Activated T-cell treated with anti-CD3 and anti-CD28 coated beads, Interleukin-2, amount 50 U/mL, for 72 hours (primary cell): Measurements from ENCODE around the gene HTATSF1. TPM values are rescaled to one million over a fixed set of nuclear protein-coding genes. Genes with fewer than 3 reads are reported as not detected.

Experiments
- ATAC-seq, 2 donors: fragments of 150-1000 bp; cut with Tn5 transposase; replicated peaks in 1 of 2; 2 replicates each; pipeline ENCODE4 v1.10.0; 2021; ENCODE audit warnings: moderate library complexity in 2 of 2, mild to moderate bottlenecking in 1 of 2
- DNase-seq, 2 donors: peaks; one replicate each; pipeline ENCODE4 v3.0.0; 2021 to 2022; ENCODE audit warnings: mixed read lengths in 1 of 2
- H3K27ac Mint-ChIP-seq: one replicate; pipeline ENCODE4 v1.8.0; 2022; ENCODE audit warnings: mild to moderate bottlenecking, moderate library complexity, mixed read lengths
- H3K27me3 Mint-ChIP-seq: one replicate; pipeline ENCODE4 v1.8.0; 2022; ENCODE audit warnings: low read depth, mixed read lengths
- H3K36me3 Mint-ChIP-seq, 2 donors: one replicate each; pipeline ENCODE4 v1.8.0; 2022; ENCODE audit warnings: mixed read lengths in 2 of 2, mild to moderate bottlenecking in 1 of 2; ENCODE audit not compliant: insufficient read depth in 2 of 2
- H3K4me1 Mint-ChIP-seq: one replicate; pipeline ENCODE4 v1.8.0; 2022; ENCODE audit warnings: low read depth, mixed read lengths
- H3K4me3 Mint-ChIP-seq, 2 donors: one replicate each; pipeline ENCODE4 v1.8.0; 2022; ENCODE audit warnings: mild to moderate bottlenecking in 2 of 2, mixed read lengths in 2 of 2, moderate library complexity in 2 of 2
- H3K9me3 Mint-ChIP-seq, 2 donors: one replicate each; pipeline ENCODE4 v1.8.0; 2022; ENCODE audit warnings: mixed read lengths in 2 of 2
- total RNA-seq, 2 donors: library from RNA; stranded (reverse); gene quantifications; one replicate each; pipeline ENCODE4 v1.2.3, GENCODE V29; 2022

Gene HTATSF1
- total RNA-seq, 2 donors from 2014 or later, result 37.2 to 39.2 TPM

DNA sequence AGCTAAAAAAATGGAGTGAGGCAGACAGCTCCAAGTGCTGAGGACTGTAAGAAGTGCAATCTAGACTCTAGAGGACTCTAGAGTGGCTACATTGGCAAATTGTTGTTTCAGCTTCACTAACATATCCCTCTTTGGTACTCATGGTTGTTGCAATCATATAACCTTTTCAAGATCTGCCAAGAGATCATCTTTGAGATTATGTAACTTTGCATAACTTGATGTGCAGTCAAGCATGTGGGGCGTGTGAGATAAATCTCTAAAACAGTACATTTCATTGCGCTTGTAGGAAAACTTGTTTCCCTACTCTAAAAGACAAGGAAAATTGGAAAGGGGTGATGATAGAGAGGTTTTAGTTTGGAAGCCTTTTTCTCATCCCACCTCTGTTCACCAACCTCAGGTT lies 20.9 kb upstream of the HTATSF1 start:
- H3K36me3 Mint-ChIP-seq, result no peaks in the 10 kb centered on the region
- no peak for ATAC-seq
- peaks cover 0 to 2% of the 10 kb centered on the region in 2 donors for H3K9me3 Mint-ChIP-seq
- DNase-seq, result no peak
- no peaks in the 10 kb centered on the region for H3K4me1 Mint-ChIP-seq
- H3K4me3 Mint-ChIP-seq, result no peak overlapping the region
- no peak overlapping the region for H3K27ac Mint-ChIP-seq
- peaks cover 23% of the 10 kb centered on the region for H3K27me3 Mint-ChIP-seq

DNA sequence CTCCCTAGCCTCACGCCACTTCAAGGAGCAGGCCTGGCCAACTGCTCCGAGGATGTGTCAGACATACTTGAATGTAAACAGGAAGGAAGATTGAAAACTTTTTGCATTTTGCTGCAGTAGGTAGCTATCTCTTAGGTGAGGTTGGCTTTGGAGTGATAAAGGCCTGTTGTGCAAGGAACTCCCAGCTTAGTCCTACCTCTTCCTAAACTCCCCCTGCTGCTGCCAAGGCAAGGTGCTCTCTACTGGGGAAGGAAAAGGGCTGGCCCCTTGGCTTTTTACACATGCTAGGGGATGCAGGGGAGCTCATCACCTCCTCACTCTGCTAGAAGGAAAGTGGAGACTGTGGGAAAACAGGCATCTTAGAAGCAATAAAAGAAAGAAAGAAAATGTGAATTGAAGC lies 20.4 kb upstream of the HTATSF1 start:
- ATAC-seq, result no peak
- peaks cover 21% of the 10 kb centered on the region for H3K27me3 Mint-ChIP-seq
- no peaks in the 10 kb centered on the region for H3K4me1 Mint-ChIP-seq
- H3K9me3 Mint-ChIP-seq, result peaks cover 0 to 2% of the 10 kb centered on the region in 2 donors
- H3K36me3 Mint-ChIP-seq, result no peaks in the 10 kb centered on the region
- no peak overlapping the region for H3K4me3 Mint-ChIP-seq
- no peak for DNase-seq
- no peak overlapping the region for H3K27ac Mint-ChIP-seq

DNA sequence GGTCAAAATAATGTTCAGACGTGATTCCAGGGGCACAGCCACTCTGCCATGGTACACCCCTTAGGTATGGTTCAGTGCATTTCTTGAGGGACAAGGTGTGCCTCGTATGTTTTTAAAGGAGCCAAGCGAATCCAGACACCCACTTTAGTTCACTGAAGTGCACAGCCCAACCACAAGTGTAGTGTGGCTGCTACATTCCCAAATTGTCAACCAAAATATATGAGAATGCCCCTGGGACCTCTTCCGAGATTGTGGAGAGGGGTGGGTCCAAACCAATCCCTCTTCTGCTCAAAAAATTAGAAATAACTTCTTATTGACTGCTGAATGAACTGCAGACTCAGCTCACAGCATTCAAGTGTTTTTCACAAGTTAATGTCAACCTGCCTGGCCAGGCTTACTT lies 17.0 kb upstream of the HTATSF1 start:
- Mint-ChIP-seq H3K4me3 (no peak overlapping the region), H3K27ac (no peak overlapping the region), H3K4me1 (no peaks in the 10 kb centered on the region), H3K9me3 (no peaks in the 10 kb centered on the region), H3K27me3 (peaks cover 34% of the 10 kb centered on the region), H3K36me3 (no peaks in the 10 kb centered on the region)
- ATAC-seq (no peak), DNase-seq (no peak)

DNA sequence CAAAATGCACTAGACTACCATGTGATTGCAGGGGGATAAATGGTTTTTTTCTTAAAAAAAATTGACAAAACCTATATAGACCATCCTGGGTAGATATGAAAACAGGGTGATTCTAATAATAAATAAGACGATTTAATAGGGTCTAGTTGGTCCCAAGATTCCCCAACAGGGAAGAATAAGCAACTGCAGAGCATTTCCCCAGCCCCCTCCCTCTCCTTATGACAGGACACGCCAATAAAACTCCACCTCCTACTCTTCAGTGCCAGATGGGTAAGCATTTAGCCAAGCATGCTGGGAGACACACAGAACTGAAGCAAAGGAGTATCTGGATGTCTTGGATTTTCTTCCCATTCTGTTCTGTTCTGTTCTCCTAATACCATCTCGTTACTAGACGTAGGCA lies 9.7 kb upstream of the HTATSF1 start, which contains the start of gene BRS3:
Gene BRS3, plus strand, starts transcription at position 301 of the 400 bp plus-strand sequence. CDS start 168 bp downstream, outside the sequence.
- no peak for ATAC-seq
- Mint-ChIP-seq H3K4me1 (no peaks in the 10 kb centered on the region), H3K9me3 (no peaks in the 10 kb centered on the region), H3K27me3 (peaks cover 81% of the 10 kb centered on the region), H3K36me3 (no peaks in the 10 kb centered on the region), H3K27ac (no peak within 1 kb of the TSS), H3K4me3 (no peak within 1 kb of the TSS)
- DNase-seq, result no peak

DNA sequence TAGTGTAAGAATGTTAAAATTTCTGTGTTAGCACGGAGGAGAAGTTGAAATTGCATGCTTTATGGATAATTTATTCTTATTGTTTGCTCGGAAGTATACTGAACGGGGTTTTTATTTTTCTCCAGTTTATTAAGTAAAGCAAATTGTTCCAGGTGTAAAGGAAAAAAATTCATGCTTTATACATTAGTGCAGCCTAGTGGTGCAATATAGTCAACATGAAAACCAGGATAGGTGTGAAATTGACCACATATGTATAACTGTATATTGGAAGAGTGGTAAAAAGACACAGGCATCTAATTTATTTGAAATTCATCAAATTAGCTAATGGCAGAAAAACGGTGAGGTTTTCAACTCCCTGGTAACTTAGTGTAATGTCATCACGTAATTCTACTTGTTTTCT lies 8.7 kb upstream of the HTATSF1 start:
- Mint-ChIP-seq H3K9me3 (no peaks in the 10 kb centered on the region), H3K27ac (no peak overlapping the region), H3K36me3 (no peaks in the 10 kb centered on the region), H3K4me3 (no peak overlapping the region), H3K4me1 (no peaks in the 10 kb centered on the region), H3K27me3 (peaks cover 77% of the 10 kb centered on the region)
- DNase-seq, result no peak
- no peak for ATAC-seq

DNA sequence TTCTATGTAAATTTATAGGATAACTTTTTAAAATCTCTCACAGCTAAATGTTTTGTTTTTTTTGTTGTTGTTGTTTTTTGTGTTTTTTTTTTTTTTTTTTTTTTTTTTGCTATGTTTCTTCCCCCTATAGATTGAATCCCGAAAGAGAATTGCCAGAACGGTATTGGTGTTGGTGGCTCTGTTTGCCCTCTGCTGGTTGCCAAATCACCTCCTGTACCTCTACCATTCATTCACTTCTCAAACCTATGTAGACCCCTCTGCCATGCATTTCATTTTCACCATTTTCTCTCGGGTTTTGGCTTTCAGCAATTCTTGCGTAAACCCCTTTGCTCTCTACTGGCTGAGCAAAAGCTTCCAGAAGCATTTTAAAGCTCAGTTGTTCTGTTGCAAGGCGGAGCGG lies 5.6 kb upstream of the HTATSF1 start:
- no peak overlapping the region for H3K4me3 Mint-ChIP-seq
- no peaks in the 10 kb centered on the region for H3K36me3 Mint-ChIP-seq
- H3K27me3 Mint-ChIP-seq, result peaks cover 51% of the 10 kb centered on the region
- H3K9me3 Mint-ChIP-seq, result no peaks in the 10 kb centered on the region
- ATAC-seq (no peak), DNase-seq (no peak)
- H3K27ac Mint-ChIP-seq, result no peak overlapping the region
- H3K4me1 Mint-ChIP-seq, result no peaks in the 10 kb centered on the region

DNA sequence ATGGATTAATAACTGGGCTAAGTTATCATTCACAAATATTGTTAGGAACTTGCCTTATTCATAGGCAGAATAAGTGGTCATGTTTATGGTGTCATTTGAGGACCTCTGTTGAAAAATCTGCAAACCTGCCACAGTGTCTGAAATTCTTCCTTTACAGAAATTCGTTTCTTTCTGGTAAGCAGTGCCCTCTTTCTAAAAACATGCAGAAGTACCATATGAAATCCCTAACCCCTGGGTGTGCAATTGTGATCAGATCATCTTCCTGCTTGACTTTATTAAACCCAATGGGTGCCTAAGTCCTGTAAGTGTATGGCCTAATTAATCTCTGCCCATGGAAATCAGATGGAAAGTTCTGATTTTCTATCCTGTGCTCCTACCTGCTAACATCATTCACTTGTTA lies 4.4 kb upstream of the HTATSF1 start:
- no peaks in the 10 kb centered on the region for H3K4me1 Mint-ChIP-seq
- no peaks in the 10 kb centered on the region for H3K36me3 Mint-ChIP-seq
- DNase-seq (no peak), ATAC-seq (no peak)
- peaks cover 47% of the 10 kb centered on the region for H3K27me3 Mint-ChIP-seq
- no peak overlapping the region for H3K4me3 Mint-ChIP-seq
- H3K27ac Mint-ChIP-seq, result no peak overlapping the region
- H3K9me3 Mint-ChIP-seq, result no peaks in the 10 kb centered on the region

DNA sequence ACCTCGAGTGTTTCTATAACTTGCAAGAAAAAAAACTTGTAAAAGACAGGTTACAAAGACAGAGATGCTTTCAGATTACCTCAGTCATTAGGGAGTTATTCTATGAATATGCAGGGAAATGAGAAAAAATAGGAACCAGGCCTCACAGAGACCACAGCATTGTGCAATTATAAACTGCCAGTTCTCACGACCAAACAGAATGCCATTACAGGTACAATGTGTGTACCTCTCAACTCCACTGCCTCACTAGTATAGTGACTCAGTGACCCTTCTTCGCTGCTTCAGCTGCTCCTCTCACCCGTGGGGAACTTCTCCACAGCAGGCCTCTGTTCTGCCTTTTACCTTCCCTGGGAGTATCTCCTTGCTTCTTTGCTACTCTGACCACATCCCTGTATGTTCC lies 2.3 kb upstream of the HTATSF1 start:
- Mint-ChIP-seq H3K36me3 (no peaks in the 10 kb centered on the region), H3K27ac (no peak overlapping the region), H3K27me3 (peaks cover 27% of the 10 kb centered on the region), H3K4me3 (no peak overlapping the region), H3K9me3 (no peaks in the 10 kb centered on the region), H3K4me1 (peaks cover 12% of the 10 kb centered on the region)
- ATAC-seq, result no peak
- DNase-seq, result no peak

DNA sequence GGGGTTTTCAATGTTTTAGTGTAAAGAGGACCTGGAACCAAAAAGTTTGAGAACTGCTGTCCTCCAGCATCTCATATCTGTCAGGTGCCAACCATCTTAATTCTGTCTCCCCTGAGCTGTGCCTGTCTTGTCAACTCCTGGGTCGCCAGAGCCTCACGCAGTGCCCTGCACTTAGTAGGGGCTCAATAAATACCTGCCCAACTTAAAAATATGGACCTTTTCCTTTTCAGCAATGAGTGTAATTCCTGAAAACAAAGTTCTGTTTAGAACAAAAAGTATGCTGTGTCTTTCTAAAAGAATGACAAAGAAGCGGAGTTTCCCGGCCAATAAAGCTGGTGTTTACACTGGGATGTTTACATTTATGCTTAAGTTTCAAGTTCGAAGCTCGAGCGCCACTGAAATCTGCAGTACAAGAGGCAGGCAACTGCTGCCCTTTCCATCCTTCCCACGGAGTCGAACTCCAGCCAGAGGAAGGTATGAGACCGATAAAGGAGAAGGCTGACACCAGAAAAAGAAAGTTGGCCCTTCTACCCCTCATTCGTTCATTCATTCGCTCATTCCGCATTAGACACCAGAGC lies 1.1 kb upstream of the HTATSF1 start:
- DNase-seq, result no peak
- Mint-ChIP-seq H3K4me1 (peaks cover 12% of the 10 kb centered on the region), H3K4me3 (peak overlapping the region; percentile 83 to 94), H3K36me3 (no peaks in the 10 kb centered on the region), H3K27me3 (peaks cover 15% of the 10 kb centered on the region), H3K27ac (peak overlapping the region; percentile 92), H3K9me3 (no peaks in the 10 kb centered on the region)
- ATAC-seq, result no peak

DNA sequence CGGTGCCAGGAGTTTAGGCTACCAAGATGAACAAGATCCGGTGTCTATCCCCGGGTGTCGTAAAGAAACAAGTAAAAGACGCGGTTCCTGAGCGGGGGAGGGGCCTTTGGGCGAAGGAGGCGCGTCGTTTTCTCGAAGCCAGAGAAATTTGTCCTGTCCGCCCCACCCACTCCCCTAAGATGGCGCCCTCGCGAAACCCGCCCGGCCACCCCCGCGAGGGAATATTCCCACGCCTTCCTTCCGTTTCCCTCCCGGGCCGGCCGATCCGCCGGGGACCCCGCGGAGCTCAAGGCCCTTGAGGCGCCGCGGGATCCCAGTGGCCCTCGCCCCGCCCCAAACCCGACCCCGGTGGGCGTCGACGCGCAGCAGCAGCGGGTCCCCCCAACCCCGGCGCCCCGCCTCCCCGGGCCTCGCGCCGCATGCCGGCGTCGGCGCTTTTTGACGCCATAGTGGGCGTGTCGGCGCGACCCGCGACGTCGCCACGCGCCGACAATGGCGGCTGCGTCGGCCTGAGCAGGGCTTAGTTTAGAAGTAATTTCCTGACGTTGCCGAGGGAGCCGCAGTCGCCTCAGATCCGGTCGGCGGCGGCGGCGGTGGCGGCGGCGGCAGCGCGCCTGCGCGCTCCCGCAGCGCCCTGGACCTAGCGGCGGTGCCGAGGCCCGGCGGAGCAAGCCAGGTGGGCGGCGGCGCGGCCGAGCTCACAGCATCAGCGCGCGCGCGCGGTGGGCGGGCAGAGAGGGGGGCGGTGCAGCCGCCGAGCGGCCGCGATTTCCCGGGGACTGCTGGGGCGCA lies 432 bp upstream of the HTATSF1 start:
- Mint-ChIP-seq H3K27ac (peak overlapping the region; percentile 92), H3K36me3 (peaks cover 0 to 2% of the 10 kb centered on the region in 2 donors), H3K27me3 (peaks cover 11% of the 10 kb centered on the region), H3K4me1 (peaks cover 12% of the 10 kb centered on the region), H3K4me3 (peak overlapping the region; percentile 83 to 99), H3K9me3 (no peaks in the 10 kb centered on the region)
- ATAC-seq (peak; percentile 84 to 86), DNase-seq (peak; percentile 86 to 88)

DNA sequence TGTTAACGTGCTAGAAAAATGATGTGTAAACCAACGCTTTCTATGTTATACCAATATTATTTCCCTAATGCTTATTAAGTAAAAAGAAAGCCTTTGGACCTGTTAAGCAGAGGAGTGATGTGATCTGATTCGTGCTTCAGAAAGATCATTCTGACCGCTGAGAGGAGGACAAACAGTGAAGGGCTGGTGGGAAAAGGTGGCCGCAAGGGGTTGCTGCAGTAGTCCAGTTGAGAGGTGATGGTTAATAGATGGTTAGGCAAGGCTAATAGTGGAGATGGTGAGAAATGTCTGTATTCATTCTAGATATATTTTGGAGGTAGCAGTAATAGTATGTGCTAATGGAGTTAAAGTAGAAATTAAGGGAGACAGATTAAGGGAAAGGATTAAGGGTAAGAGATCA lies 21.7 kb downstream of the HTATSF1 start:
- Mint-ChIP-seq H3K4me3 (no peak overlapping the region), H3K36me3 (no peaks in the 10 kb centered on the region), H3K27ac (no peak overlapping the region), H3K9me3 (no peaks in the 10 kb centered on the region), H3K27me3 (peaks cover 9% of the 10 kb centered on the region), H3K4me1 (no peaks in the 10 kb centered on the region)
- ATAC-seq (no peak), DNase-seq (no peak)

DNA sequence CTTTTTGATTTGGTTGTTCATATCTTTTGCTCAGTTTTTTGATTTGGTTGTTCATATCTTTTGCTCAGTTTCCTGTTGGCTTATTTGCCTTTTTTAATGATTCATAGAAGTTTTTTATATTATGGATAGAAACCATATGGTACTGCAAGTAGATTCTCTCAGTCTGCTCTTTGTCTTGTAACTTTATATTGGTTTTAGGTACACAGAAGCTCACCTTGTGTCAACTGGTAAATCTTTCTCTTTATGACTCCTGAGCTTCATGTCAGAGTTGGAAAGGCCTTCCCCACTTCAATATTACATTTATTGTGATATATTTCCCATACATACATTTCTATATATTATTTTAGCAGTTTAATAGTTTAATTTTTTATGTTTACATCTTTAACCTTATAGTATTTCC lies 26.4 kb downstream of the HTATSF1 start:
- Mint-ChIP-seq H3K4me1 (no peaks in the 10 kb centered on the region), H3K4me3 (no peak overlapping the region), H3K36me3 (no peaks in the 10 kb centered on the region), H3K27me3 (peaks cover 26% of the 10 kb centered on the region), H3K27ac (no peak overlapping the region), H3K9me3 (no peaks in the 10 kb centered on the region)
- DNase-seq (no peak), ATAC-seq (no peak)

DNA sequence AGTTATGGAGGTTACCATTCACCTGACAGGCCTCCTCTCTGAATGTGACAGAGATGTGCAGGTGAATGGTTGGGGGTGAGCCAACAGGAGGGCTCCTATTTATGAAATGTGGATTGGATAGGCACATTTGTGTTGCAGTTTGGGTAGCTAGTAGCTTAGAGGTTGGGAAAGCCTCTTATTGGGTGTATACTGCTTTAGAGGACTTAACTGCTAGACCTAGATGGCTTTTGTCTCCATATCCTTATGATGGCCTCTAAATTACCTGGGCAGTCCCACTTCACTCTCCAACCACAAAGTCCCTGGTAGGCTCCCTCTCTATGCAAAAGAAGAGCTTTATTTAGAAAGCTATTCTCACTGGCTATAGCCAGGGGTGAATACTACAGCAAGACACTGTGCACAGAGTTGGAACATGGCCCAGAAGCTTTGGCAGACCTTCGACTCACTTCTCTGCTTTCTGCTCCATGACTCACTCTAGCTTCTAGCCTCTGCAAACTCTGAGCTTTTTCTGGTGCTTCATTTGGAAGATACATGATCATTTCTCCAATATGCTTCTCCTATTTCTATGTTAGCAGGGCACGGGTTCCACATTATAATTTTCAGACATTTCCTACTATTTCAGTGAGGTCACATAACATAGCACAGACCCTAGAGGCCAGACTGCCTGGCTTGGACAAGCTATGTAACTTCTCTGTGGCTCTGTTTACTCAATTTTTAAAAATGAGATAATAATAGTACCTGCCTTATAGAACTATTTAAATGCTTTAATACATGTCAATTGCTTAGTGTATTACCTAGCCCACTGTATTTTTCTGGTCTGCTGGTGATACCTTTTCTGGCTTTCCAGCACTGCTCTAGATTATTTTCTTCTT lies 28.6 kb downstream of the HTATSF1 start:
- Mint-ChIP-seq H3K4me1 (no peaks in the 10 kb centered on the region), H3K9me3 (no peaks in the 10 kb centered on the region), H3K27ac (no peak overlapping the region), H3K4me3 (no peak overlapping the region), H3K36me3 (no peaks in the 10 kb centered on the region), H3K27me3 (peaks cover 29% of the 10 kb centered on the region)
- peak; percentile 72 to 77 for ATAC-seq
- DNase-seq, result peak in 1 of 2 donors; percentile 5
